Activated CD4-positive, alpha-beta T cell treated with anti-CD3 and anti-CD28 coated beads for 48 hours (primary cell): Measurements from ENCODE around the gene MMP11.

Source experiments
- DNase-seq: peaks from one replicate; pipeline ENCODE4 v3.0.0-alpha.2; 2020

The MMP11 gene

GRCh38 chr22:23803001-23803819 lies 30.6 kb downstream of the MMP11 start:
- no peak for DNase-seq

DNA sequence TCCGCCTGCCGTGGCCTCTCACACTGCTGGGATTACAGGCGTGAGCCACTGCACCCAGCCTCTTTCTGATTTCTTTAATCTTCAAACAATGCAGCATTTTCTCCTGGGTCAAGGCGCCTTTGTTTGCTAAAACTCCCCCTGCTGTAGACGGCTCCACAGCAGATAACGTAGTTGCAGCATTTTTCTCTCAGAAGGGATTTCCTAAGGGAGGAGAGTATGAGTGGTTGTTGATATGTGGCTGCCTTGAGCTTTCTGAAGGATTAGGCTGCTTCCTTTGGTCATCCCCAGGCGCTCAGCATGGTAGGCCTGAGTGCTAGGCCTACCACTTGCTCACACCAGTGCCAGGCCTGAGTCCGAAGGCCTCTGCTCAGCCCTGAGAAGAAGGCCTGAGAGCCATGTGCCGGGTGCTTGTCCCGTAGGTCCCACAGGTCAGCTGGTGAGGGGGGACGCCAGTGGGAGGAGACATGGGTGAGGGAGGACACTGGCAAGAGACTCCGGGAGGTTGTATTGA lies 32.2 kb downstream of the MMP11 start:
- DNase-seq: no peak

DNA sequence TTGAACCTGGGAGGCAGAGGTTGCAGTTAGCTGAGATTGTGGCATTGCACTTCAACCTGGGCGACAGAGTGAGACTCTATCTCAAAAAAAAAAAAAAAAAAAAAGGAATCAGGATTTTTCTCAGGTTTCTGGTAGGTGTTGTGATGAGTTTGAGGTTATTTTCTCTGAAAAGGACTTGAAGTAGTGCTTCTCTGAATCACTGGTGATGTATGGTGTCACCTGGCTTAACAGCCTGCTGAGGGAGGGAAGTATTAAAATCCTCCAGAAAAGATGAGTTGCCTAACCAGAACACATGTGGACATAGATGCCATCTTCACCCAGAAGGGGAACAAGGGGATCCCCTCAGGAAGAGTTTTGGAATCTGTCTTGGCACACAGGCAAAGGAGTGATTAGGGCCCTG lies 34.2 kb downstream of the MMP11 start:
- no peak for DNase-seq

DNA sequence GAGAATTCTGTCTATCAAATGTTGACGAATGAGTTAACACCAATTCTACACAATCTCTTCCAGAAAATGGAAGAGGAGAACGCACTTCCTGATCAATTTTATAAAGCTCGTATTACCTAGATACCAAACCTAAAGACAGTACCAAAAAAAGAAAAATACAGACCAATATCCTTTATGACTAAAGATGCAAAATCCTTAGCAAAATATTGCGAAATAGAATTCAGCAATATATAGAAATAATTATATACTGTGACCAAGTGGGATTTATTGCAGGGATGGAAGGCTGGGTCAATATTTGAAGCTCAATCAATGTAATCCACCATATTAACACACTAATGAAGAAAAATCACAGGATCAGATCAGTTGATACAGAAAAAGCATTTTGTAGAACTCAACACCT lies 39.7 kb downstream of the MMP11 start:
- DNase-seq: no peak

GRCh38 chr22:23815541-23816155 lies 43.0 kb downstream of the MMP11 start:
- no peak for DNase-seq

GRCh38 chr22:23816156-23816976 lies 43.7 kb downstream of the MMP11 start:
- DNase-seq: no peak

GRCh38 chr22:23817146-23817545 lies 44.5 kb downstream of the MMP11 start:
- DNase-seq: no peak

DNA sequence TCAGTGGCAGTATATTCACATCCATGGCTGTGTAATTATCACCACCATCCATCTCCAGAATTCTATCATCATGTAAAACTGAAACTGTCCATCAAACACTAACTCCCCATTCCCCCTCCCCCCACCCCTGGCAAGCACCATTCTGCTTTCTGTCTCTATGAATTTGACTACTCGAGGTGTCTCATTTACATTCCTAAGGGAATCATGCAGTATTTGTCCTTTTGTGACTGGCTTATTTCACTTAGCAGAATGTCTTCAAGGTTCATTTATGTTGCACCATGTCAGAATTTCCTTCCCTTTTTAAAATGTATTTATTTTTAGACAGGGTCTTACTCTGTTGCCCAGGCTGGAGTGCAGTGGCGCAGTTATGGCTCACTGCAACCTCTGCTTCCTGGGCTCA lies 45.9 kb downstream of the MMP11 start:
- no peak for DNase-seq

GRCh38 chr22:23820748-23821211 lies 48.1 kb downstream of the MMP11 start:
- no peak for DNase-seq

DNA sequence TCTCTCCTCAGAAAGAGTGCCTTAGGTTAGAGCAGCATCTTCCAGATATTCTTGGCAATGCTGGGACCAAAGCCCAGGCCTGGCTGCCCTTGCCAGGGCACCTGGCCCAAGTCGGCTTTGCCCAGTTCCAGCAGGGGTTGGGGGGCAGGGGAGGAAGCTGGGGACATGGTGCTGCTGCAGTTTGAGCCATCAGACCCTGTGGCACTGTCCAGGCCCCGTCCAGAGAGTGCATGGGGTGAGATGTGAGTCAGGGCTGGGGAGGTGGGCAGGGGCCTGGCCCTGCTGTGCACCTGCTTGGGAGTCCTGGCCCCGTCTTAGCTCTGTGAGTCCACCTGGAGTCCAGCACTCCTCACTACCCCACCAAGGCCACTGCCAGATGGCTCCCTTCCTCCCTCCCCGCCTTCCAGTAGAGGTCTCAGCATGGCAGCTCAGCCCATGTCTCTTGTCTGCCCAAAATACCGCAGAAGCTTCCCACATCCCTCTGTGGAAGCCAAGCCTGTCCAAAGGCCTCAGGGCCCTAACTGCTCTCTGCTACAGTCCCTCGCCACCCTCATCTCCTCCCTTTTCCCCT lies 49.5 kb downstream of the MMP11 start:
- no peak for DNase-seq

- DNase-seq: no peak
These were observed 50.7 kb downstream of the MMP11 start for GRCh38 chr22:23823331-23823791.

DNA sequence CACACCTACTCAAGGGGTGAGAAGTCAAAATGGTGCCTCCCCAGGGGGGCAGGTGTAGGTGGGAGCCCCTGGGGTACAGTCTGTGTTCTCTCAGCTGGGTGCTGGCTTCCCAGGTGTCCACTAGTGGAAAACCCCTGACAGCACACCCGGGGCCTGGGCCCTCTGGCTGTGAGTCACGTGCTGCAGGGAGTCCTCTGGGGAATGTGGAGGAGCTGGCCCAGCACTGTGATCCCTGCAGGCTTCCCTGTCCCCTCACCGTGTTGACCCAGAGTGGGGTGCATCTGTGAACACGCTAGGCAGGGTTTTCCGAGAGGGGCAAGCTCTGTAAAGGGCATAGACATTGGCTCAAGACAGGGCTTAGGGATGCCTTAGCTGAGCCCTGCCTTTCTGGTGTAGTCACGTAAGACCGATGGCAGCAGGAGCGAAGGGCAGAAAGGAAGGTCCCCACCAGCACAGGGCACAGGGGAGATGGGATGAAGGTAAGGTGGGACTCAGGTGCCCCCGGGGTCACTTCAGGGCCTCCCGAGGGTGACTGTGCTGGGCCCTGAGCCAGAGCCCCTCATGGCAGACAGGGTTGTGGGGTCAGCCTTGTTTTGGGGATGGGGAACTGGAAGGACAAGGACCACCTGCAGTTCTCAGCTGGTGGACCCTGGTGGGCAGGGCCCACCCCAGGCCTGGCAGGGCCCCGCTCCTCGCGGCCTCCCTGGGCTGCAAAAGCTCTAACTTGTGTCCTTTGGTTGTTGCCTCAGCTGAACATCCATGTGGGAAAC lies 52.0 kb downstream of the MMP11 start:
- DNase-seq: no peak

- no peak for DNase-seq
These were observed 52.7 kb downstream of the MMP11 start for GRCh38 chr22:23825246-23825905.

DNA sequence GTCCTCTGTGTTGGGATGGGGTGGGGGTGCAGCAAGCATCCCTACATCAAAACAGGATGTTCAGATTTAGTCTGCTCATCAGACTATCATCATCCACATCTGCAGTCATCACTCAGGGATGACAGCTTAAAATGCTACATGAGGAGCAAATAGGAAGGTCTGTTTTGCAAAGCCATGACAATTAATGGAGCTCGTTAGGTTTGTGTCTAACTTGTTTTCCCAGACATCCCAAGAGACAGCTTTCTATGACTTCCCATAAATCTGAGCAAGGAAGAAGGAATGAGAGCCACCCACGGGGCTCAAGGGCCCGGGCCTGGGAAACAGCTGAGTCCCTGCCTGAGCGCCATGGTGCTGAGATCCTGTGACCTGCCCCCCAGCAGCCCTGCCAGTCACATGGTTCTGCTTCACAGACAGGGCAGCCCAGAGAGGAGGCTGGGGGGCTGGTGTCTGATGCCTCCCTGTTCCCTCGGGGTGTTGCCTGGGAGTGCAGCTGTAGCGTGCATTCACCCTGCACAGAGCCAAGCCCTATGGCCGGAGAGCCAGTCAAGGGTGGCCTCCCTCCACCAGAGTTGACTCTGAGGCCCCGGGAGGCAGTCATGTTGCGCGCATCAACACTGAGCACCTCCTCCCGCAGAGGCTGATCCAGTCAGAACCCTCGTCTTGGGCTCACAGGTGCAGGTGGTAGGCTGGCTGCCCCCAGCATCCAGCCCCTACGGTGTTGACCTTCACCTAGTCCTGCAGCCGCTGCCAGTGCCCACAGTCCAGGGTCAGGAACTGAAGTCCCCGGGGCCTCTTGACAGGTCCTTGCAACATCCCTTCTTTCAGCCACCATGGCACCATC lies 54.1 kb downstream of the MMP11 start:
- DNase-seq: no peak

DNA sequence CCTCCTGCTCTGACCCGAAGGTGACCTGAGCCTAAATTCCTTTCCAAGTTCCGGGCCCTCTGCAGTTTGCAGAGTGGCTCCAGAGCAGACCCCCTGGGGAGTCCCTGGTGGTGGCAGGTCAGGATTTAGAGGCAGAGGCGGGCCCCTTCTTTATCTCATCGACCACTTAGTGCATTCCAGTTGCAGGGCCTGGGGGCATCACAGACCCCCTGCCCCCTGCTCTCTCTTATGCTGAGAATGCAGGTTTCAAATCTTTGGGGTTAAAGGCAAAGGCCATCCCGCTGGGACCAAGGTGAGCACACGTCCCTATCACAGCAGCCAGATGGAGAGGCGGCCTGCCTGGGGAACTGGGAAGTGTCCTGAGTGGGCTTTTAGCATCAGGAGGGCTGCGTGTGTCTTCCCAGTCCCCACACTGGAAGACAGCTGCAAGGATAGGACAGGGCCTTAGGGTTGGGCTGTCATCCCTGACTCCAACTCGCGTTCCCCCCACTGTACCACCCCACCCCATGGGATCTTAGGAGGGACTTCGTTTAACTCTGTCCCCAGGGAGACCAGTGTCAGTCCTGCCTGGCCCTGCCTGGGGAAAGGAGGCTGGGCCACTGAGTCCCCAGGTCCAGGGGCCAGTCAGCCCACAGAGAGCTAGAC lies 54.8 kb downstream of the MMP11 start:
- no peak for DNase-seq

GRCh38 chr22:23828800-23829680 lies 56.4 kb downstream of the MMP11 start:
- no peak for DNase-seq

DNA sequence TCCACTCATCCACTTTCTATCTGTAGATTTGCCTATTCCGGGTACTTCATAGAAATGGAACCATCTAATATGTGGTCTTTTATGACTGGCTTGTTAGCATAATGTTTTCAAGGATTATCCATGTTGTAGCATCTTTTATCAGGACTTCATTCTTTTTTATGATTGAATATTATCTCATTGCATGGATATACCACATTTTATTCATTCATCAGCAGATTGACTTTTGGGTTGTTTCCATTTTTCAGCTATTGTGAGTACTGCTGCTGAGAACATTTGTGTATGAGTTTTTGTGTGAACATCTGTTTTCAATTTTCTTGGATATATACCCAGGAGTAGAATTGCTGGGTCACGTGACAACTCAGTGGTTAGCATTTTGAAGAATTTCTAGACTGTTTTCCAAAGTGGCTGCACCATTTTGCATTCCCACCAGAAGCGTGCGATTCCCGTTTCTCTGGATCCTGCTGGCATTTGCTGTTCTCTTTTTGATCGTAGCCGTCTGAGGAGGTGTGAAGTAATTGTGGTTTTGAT lies 57.3 kb downstream of the MMP11 start:
- DNase-seq: no peak

DNA sequence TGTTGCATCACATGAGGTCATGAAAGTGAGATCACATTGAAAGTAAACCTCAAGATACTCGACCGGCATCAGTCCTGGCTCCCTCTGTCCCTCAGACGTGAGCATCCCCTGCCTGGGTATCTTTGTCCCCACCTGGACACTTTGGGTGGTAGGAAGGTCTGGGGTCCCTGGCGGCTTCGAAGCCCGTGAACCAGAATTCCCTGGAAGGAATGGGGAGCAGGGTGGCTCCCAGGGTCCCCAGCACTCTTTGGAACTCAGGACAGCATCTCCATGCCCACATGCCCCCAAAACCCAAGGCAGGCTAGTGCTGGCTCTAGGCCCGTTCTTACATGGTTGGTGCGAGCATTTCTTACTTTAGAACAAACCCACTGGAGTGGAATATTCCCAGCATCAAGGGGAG lies 58.6 kb downstream of the MMP11 start:
- no peak for DNase-seq

GRCh38 chr22:23831781-23832180 lies 59.1 kb downstream of the MMP11 start:
- DNase-seq: no peak
